Measurements from ENCODE around the gene EFS.
"Not testable (repeated sequence)": the region's sequence is repeated elsewhere in the genome, so short reads cannot be mapped to it uniquely, and the experiment has no call there.

EFS gene

GRCh38 chr14:23399591-23399990 is 34.6 kb upstream of the EFS start:
- DNase-seq (ENCODE audit: low spot score), result no peak

- no peak for DNase-seq (ENCODE audit: low spot score)
These were observed 34.2 kb upstream of the EFS start for GRCh38 chr14:23399136-23399535.

GRCh38 chr14:23398348-23398747 is 33.4 kb upstream of the EFS start:
- no peak for DNase-seq (ENCODE audit: low spot score)

- no peak for DNase-seq (ENCODE audit: low spot score)
These were observed 31.9 kb upstream of the EFS start for GRCh38 chr14:23396781-23397407.

- no peak for DNase-seq (ENCODE audit: low spot score)
These were observed 31.2 kb upstream of the EFS start for GRCh38 chr14:23396126-23396525.

- no peak for DNase-seq (ENCODE audit: low spot score)
These were observed 27.6 kb upstream of the EFS start for GRCh38 chr14:23392613-23393012.

- DNase-seq (ENCODE audit: low spot score), result not testable (repeated sequence)
These were observed 24.9 kb upstream of the EFS start for GRCh38 chr14:23389871-23390270.

GRCh38 chr14:23389396-23389795 is 24.4 kb upstream of the EFS start:
- DNase-seq (ENCODE audit: low spot score), result no peak

- no peak for DNase-seq (ENCODE audit: low spot score)
These were observed 24.0 kb upstream of the EFS start for GRCh38 chr14:23388996-23389395.

- DNase-seq (ENCODE audit: low spot score), result no peak
These were observed 23.2 kb upstream of the EFS start for GRCh38 chr14:23387916-23388882.

- DNase-seq (ENCODE audit: low spot score), result no peak
These were observed 22.0 kb upstream of the EFS start for GRCh38 chr14:23386999-23387398.

GRCh38 chr14:23386266-23386657 is 21.3 kb upstream of the EFS start:
- DNase-seq (ENCODE audit: low spot score), result not testable (repeated sequence)

- no peak for DNase-seq (ENCODE audit: low spot score)
These were observed 20.8 kb upstream of the EFS start for GRCh38 chr14:23385642-23386265.

- DNase-seq (ENCODE audit: low spot score), result no peak
These were observed 20.3 kb upstream of the EFS start for GRCh38 chr14:23385244-23385641.

GRCh38 chr14:23384364-23385080 is 19.6 kb upstream of the EFS start:
- DNase-seq (ENCODE audit: low spot score), result no peak

- no peak for DNase-seq (ENCODE audit: low spot score)
These were observed 17.9 kb upstream of the EFS start for GRCh38 chr14:23382731-23383440.

GRCh38 chr14:23382276-23382675 is 17.3 kb upstream of the EFS start:
- no peak for DNase-seq (ENCODE audit: low spot score)

GRCh38 chr14:23381871-23382270 is 16.9 kb upstream of the EFS start:
- no peak for DNase-seq (ENCODE audit: low spot score)

GRCh38 chr14:23380976-23381375 is 16.0 kb upstream of the EFS start:
- DNase-seq (ENCODE audit: low spot score), result no peak

- DNase-seq (ENCODE audit: low spot score), result no peak
These were observed 15.4 kb upstream of the EFS start for GRCh38 chr14:23380197-23380914.

All from hematopoietic multipotent progenitor cell treated with erythropoietin and hydrocortisone succinate and interleukin-3 and kit ligand, for 17 days (in vitro differentiated cells).